HG03342 (cell line): ENCODE measurements around the gene SBF2.
"Not testable (repeated sequence)": the region's sequence is repeated elsewhere in the genome, so short reads cannot be mapped to it uniquely, and the experiment has no call there.

Experiments
- ATAC-seq: cut with Tn5 transposase; IDR thresholded peaks from one replicate; pipeline ENCODE4 v1.9.1; 2021; ENCODE audit warnings: mild to moderate bottlenecking, moderate library complexity; ENCODE audit not compliant: unreplicated experiment

The SBF2 gene

DNA sequence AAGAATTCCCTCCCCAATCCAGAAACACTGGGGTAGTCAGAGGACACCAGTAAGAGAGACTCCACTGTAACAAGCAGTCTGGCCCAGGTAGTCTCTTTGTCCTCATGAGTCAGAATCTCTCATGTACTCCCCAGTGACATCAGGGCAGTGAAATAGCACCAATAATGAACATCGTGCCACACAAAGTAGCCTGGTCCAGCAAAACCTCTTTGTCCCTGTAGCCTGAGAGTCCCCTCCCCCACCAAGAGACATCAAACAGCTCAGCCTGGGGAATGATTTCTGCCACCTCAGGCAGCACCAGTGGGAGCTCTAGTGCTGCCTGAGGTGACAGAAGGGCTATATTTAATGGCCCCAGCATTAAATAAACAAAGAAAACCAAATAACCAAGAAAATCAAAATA is 88.1 kb downstream of the SBF2 start:
- no peak for ATAC-seq

DNA sequence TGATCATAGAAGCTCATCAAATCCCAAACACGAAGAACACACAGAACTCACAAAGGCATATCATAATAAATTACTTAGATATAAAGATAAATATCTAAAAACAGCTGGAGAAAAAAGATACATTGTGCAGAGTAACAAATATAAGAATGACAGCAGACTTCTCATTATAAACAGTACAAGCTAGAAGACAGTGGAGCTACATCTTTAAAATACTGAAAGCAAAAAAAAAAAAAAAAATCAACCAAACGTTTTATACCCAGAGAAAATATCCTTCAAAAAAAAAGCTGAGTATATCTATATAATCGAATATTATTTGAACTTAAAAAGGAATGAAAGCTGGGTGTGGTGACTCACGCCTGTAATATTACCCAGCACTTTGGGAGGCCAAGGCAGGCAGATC is 90.0 kb downstream of the SBF2 start:
- ATAC-seq = no peak

DNA sequence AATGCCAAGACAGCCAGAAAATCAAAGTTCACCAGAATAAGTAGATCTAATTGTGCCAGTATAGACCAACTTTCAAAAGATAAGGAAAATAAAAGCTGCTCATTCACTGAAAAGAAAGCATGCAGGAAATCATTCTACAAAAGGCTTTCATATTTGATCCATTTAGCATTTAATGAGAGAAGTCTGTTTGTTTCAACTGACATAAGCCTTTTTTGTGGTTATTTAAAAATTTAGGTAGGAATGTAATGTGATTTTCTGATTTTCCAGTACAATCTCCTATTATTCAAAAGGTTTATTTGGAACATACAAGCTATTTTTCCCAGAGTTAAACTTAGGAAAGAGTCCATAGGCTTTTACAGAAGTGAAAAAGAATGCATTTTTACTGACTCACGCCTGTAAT is 92.7 kb downstream of the SBF2 start:
- ATAC-seq = no peak

DNA sequence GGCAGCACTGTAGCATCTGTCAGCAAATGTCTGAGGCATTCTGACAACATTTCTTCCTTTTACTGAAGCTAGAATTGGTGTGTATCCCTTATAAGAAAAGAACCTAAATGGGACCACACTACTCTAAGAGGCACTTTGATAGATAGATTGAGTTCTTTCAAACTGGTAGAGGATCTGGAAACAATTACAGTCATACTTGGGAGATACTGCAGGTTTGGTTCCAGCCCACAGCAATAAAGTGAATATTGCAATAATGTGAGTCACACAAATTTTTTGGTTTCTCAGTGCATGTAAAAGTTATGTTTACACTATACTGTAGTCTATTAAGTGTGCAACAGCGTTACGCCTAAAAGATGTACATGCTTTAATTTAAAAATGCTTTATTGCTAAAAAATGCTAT is 96.9 kb downstream of the SBF2 start:
- ATAC-seq = no peak

DNA sequence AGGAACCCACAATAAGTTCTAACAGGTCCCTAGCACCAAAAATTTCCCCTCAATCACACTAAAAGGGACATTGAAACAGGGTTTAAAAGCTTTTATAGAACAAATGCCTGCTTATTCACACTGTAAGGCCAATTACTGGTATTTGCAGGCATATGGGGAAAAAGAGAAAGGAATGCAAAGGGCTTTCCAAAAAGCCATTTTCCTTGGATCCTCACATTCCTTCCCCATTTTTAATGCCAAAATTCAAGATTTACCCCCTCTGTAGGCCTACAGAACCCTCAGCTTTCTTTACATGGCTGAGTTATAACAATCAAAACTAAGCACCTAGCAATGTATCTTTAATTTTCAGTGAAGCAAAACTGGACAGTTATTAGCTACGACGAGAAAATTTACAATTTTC is 102.0 kb downstream of the SBF2 start:
- ATAC-seq = no peak

DNA sequence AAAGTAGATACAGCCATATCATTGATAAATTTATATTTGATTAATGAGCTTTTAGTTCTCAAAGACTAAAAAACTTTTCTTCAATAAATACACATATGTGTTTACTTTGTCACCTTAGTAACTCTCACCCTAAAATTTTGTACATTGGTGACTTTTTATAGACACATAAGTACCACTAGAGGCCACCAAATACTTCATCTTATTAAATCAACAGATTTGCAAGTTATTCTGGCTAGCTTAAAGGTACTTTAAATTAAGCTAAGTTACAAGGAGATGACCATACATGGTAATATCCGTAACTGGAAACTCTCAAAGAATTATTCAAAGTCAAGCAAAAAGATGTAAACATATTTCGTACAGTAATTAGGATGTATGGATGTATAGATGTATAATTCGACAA is 112.2 kb downstream of the SBF2 start:
- ATAC-seq = no peak

DNA sequence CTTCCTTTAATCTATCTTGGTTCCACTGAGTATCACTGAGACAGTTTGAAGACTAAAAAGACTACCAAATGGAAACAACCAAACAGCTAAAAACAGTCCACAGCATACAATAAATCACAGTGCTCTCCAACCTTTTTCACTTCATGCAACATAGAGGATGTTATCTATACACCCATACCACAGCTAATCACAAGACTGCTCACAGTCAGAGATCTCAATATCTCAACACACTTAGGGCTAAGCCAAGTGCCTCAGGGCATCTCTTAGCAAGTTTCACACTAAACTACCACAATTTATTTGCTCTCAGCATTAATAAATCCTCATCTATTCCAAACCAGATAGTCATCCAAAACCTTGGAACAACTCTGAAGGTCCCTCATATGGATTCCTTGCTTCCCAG is 129.4 kb downstream of the SBF2 start:
- no peak for ATAC-seq

DNA sequence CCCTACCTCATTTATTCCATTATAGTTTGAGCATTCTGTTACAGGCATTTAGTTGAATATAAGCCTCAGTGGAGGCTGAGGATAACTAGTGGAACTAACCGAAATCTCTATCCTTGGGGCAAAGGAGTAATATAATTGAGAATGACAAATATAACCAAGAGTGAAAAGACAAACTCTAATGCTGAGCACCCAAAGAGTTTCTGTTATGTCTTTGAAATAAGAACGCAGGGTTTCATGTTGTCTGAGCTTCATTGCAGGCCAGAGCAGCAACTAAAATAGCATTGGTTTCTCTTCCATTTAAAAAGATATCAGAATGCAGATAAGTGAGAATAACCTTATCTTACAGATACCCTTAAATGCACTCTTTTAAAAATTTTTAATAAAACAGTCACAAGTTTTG is 131.8 kb downstream of the SBF2 start:
- ATAC-seq = no peak

DNA sequence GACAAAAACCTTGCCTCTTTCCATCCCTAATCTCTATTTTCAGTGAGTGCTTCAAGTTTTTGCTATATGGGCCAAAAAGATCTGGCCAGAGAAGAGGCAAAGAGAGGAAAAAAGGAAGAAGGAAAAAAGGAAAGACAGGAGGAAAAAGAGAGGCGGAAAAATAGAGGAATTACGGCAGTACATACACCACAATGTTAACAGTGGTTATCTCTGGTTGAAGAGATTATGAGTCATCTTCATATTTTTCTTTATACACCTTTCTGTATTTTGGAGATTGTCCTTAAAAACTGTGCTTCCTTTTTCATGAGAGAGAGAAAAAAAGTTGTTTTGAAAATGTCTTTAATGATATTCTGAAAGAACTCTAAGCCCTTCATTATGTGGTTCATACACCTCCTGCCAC is 133.7 kb downstream of the SBF2 start:
- ATAC-seq = no peak

DNA sequence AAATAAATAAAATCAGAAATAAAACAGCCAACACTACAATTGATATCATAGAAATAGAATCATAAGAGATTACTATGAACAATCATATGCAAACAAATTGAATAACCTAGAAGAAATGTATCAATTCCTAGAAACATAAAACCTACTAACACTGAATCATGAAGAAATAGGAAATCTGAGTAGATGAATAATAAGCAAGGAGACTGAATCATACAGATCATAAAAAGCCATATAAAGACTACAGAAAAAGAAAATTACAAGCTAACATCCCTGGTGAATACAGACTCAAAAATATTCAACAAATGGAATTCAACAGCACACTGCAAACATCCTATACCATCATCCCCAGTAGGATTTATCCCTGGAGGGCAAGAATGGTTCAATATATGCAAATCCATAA is 135.6 kb downstream of the SBF2 start:
- ATAC-seq = no peak

DNA sequence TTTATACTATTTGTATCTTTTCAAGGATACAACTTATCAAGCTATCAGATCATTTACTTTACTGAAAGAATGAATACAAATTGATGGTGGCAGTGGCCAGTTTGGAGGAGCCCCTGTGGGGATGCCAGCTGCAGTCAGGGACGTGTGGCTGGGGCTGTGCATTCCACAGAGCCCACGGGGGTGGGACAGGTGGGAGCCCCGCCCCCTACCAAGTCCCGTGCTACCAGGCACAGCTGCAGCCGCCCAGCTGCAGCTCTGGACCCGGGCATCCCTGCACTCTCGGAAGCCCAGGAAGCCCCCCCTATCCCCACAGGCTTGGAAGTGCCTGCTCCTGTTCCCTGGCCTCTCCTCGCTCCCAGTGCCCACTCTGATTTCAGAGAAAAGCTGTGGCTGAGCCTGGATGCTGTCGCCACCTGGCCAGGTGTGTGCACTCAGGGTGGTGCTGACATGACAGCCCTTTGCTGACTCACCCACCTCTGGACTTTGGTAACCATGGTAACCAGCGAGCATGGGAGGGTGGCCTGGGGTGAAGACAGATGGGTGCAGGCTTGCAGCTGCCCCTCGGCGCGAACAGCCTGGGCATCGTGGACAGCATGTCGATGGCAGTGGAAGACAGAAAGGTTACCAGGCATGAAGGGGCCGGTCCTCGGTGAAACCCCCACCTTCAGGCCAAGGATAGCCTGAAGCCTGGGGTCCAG is 138.1 kb downstream of the SBF2 start:
- ATAC-seq = no peak

DNA sequence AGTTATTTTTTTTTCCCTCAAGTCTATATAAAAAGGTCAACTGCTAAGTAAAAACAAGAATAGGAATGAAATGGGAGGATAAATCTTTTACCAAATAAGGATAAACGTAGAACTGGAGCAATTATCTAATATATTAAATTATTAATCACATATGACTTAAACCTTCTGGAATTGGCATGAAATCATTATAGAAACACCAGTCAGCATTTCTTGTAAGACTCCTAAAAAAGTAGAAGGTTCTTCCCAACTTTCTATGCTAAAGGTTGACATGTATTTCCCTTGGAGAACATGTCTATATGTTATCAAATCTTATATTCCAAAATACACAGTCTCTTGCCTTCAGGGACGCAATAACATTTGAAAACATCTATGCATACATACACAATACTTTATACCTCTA is 143.2 kb downstream of the SBF2 start:
- ATAC-seq = no peak

DNA sequence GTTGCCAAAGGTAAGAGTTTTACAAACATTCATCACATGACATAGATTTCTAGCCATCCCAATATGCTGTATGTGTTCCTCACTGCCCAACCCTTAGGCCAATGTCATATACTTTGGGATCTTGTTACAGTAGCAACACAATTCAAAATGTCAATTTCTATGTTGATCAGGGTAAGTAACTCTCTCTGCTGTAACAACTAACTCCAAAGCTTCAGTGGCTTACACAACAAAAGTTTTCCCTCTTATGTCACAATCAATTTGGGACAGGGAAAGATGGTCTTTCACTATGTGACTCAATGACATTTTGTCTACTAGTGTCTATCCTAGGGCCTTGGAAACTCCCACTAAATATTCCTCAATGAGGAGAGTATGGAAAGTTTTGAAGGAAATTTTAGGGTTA is 144.5 kb downstream of the SBF2 start:
- no peak for ATAC-seq

DNA sequence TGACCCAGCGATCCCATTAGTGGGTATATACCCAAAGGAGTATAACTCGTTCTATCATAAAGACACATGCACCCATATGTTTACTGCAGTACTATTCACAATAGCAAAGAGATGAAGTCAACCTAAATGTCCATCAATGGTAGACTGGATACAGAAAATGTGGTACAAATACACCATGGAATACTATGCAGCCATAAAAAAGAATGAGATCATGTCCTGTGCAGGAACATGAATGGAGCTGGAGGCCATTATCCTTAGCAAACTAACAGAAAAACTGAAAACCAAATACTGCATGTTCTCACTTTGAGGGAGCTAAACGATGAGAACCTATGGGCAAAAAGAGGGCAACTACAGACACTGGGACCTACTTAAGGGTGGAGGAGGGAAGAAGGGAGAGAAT is 146.8 kb downstream of the SBF2 start:
- no peak for ATAC-seq

DNA sequence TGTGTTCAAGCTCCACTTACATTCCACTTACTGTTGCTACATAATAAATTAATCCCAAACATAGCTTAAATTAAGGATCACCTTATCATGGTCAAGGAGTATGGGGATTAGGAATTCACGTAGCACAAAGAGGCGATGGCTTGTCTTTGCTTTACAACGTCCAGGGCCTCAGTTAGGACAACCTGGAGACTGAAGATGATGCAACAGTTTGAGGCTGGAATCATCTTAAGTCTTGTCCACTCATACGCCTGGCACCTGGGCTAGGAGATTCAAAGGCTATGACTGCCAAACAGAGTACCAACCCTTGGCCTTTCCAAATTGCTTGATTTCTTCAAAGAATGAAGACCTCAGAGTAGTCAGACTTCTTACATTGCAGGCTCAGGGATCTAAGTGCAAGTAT is 149.1 kb downstream of the SBF2 start:
- ATAC-seq = no peak

DNA sequence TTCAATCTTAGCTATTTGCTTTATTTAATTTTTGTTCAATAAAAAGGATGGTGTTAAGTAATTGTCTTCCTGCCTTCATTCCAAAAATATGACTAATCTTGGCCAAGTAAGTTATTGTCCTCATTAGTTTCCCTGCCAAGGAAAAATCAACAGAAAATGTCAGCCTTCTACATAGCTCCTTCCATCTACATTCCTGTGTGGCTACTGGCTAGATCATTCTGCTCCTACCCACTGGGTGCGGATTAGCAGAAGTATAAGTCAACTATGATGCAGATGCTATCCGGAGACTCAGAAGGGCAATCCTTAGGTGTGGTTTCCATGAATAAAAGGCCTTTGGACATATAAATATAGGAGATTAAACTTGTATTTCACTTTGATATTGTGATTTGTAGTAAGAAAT is 154.4 kb downstream of the SBF2 start:
- no peak for ATAC-seq

DNA sequence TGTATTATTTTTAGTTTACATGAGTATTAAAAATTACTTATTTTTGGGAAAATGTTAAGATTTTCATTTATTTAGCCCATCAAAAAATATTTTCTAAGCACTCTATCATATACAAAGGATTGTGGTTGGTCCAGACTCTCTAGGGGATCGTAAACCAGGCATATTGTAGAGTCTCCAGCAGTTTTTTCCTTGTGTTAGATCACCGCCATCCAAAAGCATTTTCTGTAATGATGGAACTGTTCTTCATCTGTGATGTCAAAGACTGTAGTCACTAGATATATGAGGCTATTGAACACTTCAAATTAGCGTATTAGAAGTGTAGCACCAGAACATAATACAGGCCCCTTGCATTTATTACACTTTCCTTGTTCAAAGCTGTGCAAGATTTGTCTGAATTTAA is 154.9 kb downstream of the SBF2 start:
- ATAC-seq = no peak

DNA sequence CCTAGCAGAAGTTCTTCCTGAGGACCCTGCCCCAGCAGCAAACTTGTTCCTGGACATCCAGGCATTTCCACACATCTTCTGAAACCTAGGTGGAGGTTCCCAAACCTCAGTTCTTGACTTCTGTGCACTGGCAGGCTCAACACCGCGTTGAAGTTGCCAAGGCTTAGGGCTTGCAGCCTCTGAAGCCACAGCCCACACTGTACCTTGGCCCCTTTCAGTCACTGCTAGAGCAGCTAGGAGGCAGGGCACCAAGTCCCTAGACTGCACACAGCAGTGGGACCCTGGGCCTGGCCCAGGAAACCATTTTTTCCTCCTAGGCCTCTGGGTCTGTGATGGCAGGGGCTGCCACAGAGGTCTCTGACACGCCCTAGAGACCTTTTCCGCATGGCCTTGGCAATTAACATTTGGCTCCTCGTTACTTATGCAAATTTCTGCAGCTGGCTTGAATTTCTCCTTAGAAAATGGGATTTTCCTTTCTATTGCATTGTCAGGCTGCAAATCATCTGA is 159.0 kb downstream of the SBF2 start:
- no peak for ATAC-seq

DNA sequence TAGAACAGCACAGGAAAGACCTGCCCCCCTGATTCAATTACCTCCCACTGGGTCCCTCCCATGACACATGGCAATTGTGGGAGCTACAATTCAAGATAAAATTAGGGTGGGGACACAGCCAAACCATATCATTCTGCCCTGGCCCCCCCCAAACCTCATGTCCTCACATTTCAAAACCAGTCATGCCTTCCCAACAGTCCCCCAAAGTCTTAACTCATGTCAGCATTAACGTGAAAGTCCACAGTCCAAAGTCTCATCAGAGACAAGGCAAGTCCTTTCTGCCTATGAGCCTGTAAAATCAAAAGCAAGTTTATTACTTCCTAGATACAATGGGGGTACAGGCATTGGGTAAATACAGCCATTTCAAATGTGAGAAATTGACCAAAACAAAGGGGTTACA is 159.8 kb downstream of the SBF2 start:
- ATAC-seq = not testable (repeated sequence)

DNA sequence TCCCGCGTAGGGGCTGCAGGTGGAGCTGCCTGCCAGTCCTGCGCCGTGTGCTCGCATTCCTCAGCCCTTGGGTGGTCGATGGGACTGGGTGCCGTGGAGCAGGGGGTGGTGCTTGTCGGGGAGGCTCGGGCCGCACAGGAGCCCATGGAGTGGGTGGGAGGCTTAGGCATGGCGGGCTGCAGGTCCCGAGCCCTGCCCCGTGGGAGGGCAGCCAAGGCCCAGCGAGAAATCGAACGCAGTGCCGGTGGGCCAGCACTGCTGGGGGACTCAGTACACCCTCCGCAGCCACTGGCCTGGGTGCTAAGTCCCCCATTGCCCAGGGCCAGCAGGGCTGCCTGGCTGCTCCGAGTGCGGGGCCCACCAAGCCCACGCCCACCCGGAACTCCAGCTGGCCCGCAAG is 160.8 kb downstream of the SBF2 start:
- ATAC-seq = not testable (repeated sequence)

DNA sequence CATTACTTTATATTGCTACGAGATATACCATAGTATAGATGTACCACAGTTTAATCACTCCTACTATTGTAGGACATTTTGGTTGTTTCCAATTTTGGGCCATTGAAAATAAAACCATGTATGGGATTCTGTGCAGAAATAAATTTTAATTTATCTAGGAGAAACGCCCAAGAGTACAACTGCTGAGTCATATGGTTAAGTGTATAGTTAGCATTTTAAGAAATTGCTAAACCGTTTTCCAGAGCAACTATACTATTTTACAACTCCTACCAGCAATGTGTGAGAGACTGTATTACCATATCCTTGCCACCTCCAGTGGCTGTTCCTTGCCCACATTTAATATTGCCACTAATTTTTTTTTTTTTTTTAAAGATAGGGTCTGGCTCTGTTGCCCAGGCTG is 163.1 kb downstream of the SBF2 start:
- ATAC-seq = no peak

DNA sequence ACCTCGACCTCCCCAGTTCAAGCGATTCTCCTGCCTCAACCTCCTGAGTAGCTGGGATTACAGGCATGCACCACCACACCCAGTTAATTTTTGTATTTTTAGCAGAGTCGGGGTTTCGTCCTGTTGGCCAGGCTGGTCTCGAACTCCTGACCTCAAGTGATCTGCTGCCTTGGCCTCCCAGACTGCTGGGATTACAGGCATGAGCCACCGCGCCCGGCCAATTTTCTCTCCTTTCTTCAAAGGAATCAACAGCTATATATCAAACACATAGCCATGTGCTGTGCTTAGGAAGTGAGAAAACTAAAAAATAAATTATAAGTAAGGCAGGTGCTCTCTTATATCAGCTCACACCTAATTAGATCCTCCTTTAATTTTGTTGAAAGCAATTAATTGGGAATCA is 164.8 kb downstream of the SBF2 start:
- not testable (repeated sequence) for ATAC-seq

DNA sequence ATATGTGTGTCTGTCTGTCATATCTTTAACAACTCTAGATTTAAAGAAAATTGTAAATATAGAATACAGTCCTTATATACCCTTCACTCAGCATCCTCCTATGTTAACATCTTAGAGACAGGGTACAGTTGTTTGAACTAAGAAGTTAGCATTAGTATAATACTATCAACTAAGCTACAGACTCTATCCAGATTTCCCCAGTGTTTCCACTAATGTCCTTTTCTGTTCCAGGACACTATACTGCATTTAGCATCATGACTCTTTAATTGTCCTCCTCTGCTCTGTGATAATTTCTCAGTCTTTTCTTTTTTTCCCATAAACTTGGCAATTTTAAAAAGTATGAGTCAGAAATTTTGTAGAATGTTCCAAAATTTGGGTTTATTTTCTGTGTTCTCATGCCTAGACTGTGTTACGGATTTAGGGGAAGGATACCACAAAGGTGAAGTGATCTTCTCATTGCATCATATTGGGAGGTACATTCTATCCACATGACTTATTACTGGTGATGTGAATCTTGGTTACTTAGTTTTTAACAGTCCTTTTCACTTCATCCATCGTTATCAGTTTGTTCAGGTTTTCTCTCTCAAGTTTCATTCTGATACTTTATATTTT is 168.4 kb downstream of the SBF2 start:
- ATAC-seq = no peak
